Activated effector memory CD4-positive, alpha-beta T cell treated with Interleukin-2 at 50 U/mL for 16 hours (primary cell): ENCODE data around the gene ISG20.

Experiments
- DNase-seq: peaks from one replicate; pipeline ENCODE4 v3.0.0-alpha.2; 2020

ISG20 gene

GRCh38 chr15:88695691-88696251, 57.0 kb downstream of the ISG20 start:
- DNase-seq, result no peak

- DNase-seq, result no peak
Observed at GRCh38 chr15:88696254-88696653, 57.4 kb downstream of the ISG20 start.

DNA sequence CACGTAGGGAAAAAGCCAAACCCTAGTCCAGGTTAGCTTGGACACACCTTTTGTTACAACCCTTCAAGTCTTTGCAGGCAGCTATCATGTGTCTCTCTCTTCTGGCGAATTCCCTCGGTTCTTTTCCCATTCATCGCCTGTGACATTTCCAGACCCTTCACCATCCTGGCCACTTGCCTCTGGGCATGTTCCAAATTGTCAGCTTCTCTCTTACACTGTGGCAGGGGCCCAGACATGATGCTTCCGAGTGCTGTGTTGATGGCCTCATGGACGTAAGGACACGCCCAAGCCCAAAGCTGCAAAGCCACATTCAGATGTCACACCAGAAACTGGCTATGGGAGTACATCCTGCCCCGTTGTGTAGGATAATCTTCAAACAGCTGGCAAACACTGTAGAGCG, 58.5 kb downstream of the ISG20 start:
- no peak for DNase-seq

DNA sequence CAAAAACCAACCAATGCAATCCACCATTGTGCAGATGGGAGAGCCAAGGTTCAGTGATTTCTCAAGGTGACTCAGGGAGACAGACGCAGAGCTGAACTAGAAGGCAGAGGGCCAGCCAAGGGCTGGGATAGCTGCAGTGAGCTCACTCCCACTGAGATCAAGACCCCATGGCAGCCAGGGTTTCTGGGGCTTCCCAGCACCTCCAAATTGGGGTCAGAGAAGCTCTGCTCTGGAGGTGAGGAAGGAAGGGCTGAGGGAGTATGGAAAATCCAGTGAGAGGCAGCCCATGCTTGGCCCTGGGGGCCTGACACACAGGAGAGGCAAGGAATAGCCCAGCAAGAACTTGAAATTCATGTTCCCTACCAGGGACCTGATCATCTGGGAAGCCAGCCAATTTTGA, 61.0 kb downstream of the ISG20 start:
- no peak for DNase-seq

- DNase-seq, result no peak
Observed at GRCh38 chr15:88700716-88701115, 61.9 kb downstream of the ISG20 start.

DNA sequence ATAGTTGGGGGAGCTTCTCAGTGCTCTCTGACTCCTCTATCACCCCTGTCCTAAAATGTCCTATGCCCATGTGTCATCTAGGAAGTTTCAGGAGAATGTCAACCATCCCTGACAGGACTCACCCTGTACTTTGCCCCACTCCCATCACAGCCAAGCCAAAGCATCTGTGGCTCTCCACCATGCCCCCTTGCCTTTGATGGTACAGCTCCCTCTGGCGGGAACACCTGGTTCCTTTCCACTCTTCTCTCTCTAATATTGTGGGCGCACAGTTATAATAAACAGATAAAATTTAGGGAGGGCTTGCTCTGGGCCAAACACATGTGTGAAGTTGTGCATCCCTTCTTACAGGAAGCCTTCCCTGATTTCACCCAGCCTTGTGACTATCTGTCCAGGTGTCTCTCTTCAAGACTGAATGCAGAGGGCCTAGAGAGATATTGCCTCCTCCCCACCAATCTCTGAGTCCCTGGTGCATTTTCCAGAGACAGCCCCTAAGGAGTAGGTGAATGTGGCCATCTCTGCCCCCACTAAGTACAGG, 62.8 kb downstream of the ISG20 start:
- no peak for DNase-seq

GRCh38 chr15:88702983-88703382, 64.2 kb downstream of the ISG20 start:
- DNase-seq, result no peak

DNA sequence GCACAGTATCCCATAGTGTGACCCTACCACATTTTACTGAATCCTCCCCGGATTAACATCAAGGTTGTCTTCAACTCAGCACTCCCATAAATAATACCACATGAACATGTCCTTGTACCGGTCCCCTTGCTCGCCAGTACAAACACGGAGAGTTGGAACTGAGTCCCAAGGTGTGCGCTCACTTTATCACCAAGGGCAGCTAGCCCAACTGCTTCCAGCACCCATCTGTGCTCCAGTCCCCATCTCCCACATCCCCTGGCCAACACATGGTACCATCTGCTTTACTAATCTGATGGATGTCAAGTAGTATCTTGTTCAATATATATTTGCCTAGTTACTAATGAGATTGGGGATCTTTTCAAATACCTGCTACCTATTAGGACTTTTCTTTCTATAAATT, 64.7 kb downstream of the ISG20 start:
- DNase-seq, result no peak

- DNase-seq, result no peak
Observed at GRCh38 chr15:88704791-88705768, 66.3 kb downstream of the ISG20 start.

GRCh38 chr15:88705769-88706165, 67.0 kb downstream of the ISG20 start:
- DNase-seq, result no peak
